GM18526 (cell line): Measurements from ENCODE around the gene CLK3.

ENCODE experiments used
- POLR2A ChIP-seq: IDR thresholded peaks from 3 replicates; pipeline ENCODE4 v1.6.1; 2011; ENCODE audit not compliant: insufficient read length; ENCODE audit errors: extremely low read depth

The CLK3 gene

GRCh38 chr15:74615508-74616365, at the start of gene CLK3:
TSS of gene CLK3 (plus strand) at chr15:74615836. CDS start at chr15:74619197, 3,361 bp downstream.
- TF ChIP-seq POLR2A: peak; percentile 60

DNA sequence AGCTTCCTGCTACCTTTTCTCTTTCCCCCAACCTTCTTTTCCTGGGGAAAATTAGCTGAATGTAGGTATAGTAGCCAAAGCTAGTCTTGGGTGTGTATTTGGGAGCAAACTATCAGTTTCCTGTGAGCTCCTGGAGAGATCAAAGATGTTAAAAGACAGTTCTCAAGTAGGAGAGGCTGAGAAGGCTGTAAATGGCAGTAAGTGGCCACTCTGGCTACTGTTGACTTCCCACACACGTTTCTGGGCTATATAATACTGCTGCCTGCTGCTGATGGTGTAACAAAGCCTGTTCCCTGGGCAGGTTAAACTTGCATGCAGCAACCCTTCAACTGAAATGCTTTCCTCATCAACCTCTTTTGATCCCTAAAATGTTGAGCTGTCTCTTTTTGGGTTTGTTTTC, 47.0 kb upstream of the CLK3 start:
- no peak for TF ChIP-seq POLR2A

- no peak for TF ChIP-seq POLR2A
Observed at GRCh38 chr15:74569731-74570070, 45.9 kb upstream of the CLK3 start.

GRCh38 chr15:74571191-74571590, 44.4 kb upstream of the CLK3 start:
- no peak for TF ChIP-seq POLR2A

DNA sequence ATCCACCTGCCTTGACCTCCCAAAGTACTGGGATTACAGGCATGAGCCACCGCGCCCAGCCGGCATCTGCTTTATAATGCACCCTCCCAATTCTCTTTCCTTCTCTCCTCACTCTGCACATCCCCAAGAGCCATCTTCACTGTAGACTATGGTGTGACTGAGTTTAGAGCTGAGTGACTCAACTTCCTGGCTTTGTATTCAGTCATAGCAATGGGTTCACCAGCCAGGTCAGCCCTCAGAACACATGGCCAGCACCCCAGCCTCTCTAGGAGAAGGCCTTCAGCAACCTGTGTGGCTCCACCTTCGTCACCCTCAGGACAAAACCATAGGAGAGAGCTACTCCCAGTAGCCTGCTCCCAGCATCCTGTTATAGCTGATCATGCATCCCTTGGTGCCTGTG, 41.6 kb upstream of the CLK3 start:
- no peak for TF ChIP-seq POLR2A

- no peak for TF ChIP-seq POLR2A
Observed at GRCh38 chr15:74578496-74578994, 37.1 kb upstream of the CLK3 start.

- no peak for TF ChIP-seq POLR2A
Observed at GRCh38 chr15:74579001-74579400, 36.6 kb upstream of the CLK3 start.

DNA sequence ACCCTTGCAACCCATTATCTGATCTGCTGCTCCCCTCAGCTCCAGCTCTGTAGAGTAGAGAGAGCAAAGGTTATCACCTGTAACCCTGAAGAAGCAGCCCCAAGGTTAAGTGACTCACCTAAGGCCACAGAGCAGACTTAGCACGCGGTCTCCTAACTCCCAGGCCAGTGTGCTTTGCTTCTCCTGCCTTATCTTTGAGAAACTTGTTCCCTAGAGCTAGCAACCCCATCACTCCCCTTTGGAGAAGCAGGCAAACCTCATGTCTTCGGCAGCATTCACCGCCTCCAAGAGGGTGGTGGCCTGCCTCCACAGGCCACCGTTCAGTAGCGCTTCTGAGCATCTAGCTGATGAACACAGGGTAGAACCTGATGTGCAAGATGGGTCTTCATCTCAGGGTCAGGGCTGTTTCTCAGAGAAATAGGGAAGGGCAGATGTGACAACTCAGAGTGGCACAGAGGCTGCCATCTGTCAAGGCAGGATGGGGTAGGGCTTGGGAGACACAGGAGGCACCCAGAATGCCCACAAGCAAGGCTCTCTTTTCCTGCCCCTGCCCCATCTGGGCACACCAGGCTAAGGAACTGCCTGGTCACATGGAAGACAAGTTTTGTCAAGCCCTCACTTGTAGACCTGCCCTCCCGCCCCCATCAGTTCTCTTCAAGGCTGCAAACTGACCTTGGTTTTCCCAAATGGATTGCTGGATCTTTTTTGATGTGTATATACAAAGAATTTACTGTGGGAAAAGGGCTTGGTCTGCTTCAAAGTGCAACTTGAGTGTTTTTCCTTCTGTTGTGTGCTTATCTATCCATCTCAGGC, 34.9 kb upstream of the CLK3 start:
- no peak for TF ChIP-seq POLR2A

DNA sequence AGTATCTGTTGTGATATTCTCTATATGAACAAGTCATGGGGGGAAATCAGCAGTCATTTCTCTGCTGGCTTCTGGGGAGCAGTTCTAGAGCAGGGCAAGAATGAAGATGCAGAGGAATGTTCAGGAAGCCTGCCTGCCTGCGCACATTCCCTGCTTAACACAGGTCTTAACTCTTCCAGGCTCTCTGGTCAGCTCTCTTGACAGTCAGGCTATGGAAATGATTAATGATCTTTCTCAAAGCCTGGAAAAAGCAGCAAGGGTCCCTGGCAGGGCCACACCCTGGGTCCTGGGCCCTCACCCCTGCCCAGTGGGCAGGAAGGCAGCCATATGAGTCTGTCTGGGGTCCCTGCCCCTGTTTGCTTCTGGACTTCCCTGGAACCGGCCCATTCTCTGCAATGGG, 31.4 kb upstream of the CLK3 start:
- TF ChIP-seq POLR2A: no peak

GRCh38 chr15:74584779-74585178, 30.9 kb upstream of the CLK3 start:
- no peak for TF ChIP-seq POLR2A

- no peak for TF ChIP-seq POLR2A
Observed at GRCh38 chr15:74585191-74585590, 30.4 kb upstream of the CLK3 start.

- TF ChIP-seq POLR2A: no peak
Observed at GRCh38 chr15:74585857-74586256, 29.8 kb upstream of the CLK3 start.

GRCh38 chr15:74589826-74590225, 25.8 kb upstream of the CLK3 start:
- no peak for TF ChIP-seq POLR2A

- no peak for TF ChIP-seq POLR2A
Observed at GRCh38 chr15:74592222-74592621, 23.4 kb upstream of the CLK3 start.

DNA sequence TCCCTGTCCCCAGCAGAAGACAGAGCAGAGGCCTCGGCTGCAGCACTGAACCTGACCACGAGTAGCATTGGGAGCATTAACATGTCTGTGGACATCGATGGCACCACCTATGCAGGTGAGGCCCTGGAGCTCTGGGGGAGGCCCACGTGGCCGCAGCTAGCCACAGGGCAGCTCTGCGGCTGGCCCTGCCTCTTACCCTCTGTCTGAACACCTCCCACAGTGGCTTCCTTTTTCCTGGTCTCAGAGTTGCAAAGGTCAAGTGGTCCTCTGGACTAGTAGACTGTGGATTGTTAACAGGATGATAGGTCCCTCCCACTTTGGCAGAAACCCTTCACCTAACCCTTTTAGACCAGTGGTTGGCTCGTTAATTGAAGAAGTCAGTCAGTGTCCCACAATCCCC, 22.5 kb upstream of the CLK3 start:
- no peak for TF ChIP-seq POLR2A

DNA sequence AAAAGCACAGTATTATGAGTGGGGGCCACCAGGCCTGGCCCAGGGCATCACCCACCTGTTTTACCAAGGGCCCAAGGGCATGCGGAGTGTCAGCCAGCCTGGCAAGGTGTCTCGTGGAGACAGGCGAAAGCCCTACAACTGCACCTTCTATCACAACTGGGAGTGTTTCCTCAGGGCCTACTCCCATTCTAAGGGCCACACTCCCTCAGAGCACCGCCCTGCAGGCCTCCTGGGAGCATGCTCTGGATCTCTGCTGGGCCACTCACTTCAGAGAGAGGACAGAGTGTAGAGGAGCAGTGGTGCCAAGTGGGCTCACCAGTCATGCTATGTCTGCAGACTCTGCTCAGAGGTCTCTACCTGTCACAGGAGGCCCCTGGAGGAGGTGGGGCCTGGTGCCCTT, 21.2 kb upstream of the CLK3 start:
- TF ChIP-seq POLR2A: no peak

DNA sequence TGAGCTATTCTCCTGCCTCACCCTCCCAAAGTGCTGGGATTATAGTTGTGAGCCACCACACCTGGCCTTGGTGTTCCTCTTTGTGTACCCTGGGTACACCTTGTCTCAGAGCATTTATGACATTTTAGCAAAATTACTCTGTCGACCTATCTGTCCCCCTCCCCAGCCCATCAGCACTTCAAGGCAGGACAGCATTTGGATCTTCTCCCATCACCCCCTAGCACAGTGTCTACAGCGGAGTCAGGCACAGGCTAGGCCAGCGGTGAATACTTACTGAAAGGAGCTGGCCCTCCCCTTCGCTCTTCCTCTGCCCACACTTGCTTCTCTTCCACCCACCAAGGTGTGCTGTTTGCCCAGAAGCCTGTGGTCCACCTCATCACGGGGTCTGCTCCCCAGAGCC, 20.4 kb upstream of the CLK3 start:
- TF ChIP-seq POLR2A: no peak
